Duodenal mucosa (tissue), 2 donors: ENCODE results near the gene SWI5.

Experiments used
- H3K27ac ChIP-seq: one replicate; pipeline ENCODE4 v1.7.0; 2013; ENCODE audit warnings: low read depth, low read length
- H3K27me3 ChIP-seq, 2 donors: one replicate each; pipeline ENCODE4 v1.7.0; 2013; ENCODE audit warnings: low read length in 2 of 2, control low read depth in 1 of 2; ENCODE audit not compliant: insufficient read depth in 2 of 2, control insufficient read depth in 1 of 2
- H3K36me3 ChIP-seq, 2 donors: one replicate each; pipeline ENCODE4 v1.7.0; 2013; ENCODE audit warnings: low read length in 2 of 2, control low read depth in 1 of 2; ENCODE audit not compliant: insufficient read depth in 2 of 2, control insufficient read depth in 1 of 2
- H3K4me1 ChIP-seq, 2 donors: one replicate each; pipeline ENCODE4 v1.7.0; 2013; ENCODE audit warnings: low read length in 2 of 2, control low read depth in 1 of 2; ENCODE audit not compliant: insufficient read depth in 2 of 2, control insufficient read depth in 1 of 2
- H3K4me3 ChIP-seq, 2 donors: one replicate each; pipeline ENCODE4 v1.7.0; 2013; ENCODE audit warnings: low read length in 2 of 2, low read depth in 1 of 2
- H3K9ac ChIP-seq, 2 donors: one replicate each; pipeline ENCODE4 v1.7.0; 2013; ENCODE audit warnings: low read length in 2 of 2, low read depth in 1 of 2
- H3K9me3 ChIP-seq, 2 donors: one replicate each; pipeline ENCODE4 v1.7.0; 2013; ENCODE audit warnings: low read length in 2 of 2, control low read depth in 1 of 2; ENCODE audit not compliant: control insufficient read depth in 1 of 2

Gene SWI5

DNA sequence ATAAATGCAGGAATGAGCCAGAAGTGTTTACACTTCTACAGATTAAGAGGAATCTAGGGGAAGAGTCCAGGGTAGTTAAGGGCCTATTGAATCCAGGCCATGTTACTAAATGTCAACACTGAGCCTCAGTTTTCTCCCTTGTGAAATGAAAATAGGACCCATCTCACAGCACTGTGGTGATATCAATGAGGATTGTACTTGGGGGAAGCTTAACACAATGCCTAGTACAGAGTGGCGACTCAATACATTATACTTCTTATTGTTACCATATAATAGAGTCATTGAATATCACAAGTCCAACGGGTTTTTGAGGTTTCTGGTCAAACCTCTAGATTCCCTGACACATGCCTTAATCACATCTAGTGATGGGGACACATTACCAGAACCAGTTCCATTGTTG, 41.6 kb downstream of the SWI5 start:
- no peaks in the 10 kb centered on the region for H3K9me3 ChIP-seq
- no peak overlapping the region for H3K4me3 ChIP-seq
- H3K27me3 ChIP-seq: no peaks in the 10 kb centered on the region
- no peak overlapping the region for H3K27ac ChIP-seq
- H3K4me1 ChIP-seq: peaks cover 3 to 7% of the 10 kb centered on the region in 2 donors
- peaks cover 31 to 46% of the 10 kb centered on the region in 2 donors for H3K36me3 ChIP-seq
- H3K9ac ChIP-seq: no peak overlapping the region

DNA sequence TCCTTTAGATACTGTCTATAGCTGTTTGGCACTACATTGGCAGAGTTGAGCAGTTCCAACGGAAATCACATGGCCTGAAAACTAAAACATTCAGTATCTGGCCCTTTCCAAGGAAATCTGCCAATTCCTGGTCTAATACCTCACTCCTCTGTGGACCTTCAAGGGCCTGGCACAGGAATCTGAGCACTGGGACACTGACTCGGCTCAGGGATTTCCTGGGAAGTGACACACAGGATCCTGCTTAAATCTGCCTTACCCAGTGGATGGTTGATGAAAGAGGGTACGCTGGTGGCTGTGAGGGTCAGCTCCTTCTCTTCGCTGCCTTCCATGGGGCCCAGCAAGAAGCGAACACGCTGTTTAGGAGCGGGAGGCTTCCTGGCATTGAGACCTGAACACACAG, 45.3 kb downstream of the SWI5 start:
- Histone ChIP-seq H3K4me1 (peaks cover 19 to 28% of the 10 kb centered on the region in 2 donors), H3K27ac (no peak overlapping the region), H3K4me3 (peak overlapping the region; percentile 98 to 99), H3K9me3 (no peaks in the 10 kb centered on the region), H3K9ac (peak overlapping the region in 1 of 2 donors; percentile 100), H3K27me3 (no peaks in the 10 kb centered on the region), H3K36me3 (peaks cover 30 to 40% of the 10 kb centered on the region in 2 donors)

DNA sequence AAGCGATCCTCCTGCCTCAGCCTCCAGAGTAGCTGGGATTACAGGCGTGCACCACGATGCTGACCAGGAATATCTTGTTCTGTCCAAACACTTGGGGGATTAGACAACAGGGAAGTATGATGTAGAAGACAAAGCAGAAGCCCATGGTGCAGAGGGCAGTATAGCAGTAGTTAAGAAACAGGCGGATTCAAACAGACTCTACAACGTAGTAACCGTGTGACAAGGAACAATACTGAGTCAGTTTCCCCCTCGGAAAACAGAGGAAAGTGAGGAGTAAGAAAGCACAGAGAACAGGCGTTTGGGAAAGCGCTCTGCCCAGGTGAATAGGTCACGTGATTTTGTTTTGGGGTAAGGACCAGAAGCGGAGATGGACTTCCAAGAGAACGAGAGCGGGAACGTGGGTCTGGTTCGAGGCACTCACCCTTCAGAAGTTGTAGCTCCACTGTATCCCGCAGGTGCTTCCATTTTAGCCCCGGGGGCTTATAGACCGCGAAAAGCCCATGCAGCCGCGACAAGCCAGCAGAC, 45.9 kb downstream of the SWI5 start:
- no peaks in the 10 kb centered on the region for H3K27me3 ChIP-seq
- no peaks in the 10 kb centered on the region for H3K9me3 ChIP-seq
- peak overlapping the region; percentile 68 to 100 for H3K9ac ChIP-seq
- H3K36me3 ChIP-seq: peaks cover 24 to 34% of the 10 kb centered on the region in 2 donors
- H3K4me3 ChIP-seq: peak overlapping the region; percentile 98 to 99
- H3K4me1 ChIP-seq: peaks cover 19 to 28% of the 10 kb centered on the region in 2 donors
- no peak overlapping the region for H3K27ac ChIP-seq

DNA sequence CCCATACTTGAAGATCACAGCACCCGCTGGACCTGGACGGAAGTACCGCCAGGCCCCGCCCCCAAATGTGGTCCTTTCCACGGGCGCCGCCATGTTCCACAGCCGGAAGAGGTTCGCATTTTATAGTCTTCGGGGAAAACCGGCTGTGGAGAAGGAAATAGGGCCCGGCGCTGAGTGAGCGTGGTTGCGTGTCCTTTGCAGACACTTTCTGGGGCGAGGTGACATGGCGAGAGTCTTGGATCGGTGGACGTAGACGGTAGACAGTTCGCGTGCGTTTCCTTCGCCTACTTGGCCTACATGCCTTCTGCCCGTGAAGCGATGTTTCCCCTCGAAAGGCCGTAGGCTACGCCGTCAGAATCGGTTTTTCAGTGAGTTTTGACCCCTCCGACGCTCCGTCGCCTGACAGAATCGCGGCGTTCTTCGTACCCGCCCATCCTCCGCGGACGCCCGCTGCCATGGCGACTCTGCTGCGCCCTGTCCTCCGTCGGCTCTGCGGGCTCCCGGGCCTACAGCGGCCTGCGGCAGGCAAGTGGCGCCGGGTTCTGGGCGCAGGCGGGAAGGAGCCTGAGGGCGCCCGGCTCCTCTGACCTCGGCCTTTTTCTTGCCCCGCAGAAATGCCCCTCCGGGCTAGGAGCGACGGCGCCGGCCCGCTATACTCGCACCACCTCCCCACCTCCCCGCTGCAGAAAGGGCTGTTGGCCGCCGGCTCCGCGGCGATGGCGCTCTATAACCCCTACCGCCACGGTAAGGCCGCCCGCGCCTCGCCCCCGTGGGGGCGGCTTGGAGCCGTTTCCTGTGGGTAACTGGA, 46.5 kb downstream of the SWI5 start, which contains the start of the genes COQ4 and TRUB2:
Gene COQ4 (plus strand): TSS at position 436 of the 808 bp plus-strand sequence. CDS start 20 bp downstream, at position 456.
Gene TRUB2 (minus strand): TSS at position 44 of the 808 bp plus-strand sequence. CDS start 39 bp downstream, at position 5.
- Histone ChIP-seq H3K27me3 (no peaks in the 10 kb centered on the region), H3K36me3 (peaks cover 21 to 31% of the 10 kb centered on the region in 2 donors), H3K9me3 (no peaks in the 10 kb centered on the region), H3K4me1 (peaks cover 20 to 32% of the 10 kb centered on the region in 2 donors), H3K27ac (peak within 1 kb of the TSS; percentile 96), H3K4me3 (peak within 1 kb of the TSS; percentile 98 to 99), H3K9ac (peak within 1 kb of the TSS; percentile 74 to 100)

DNA sequence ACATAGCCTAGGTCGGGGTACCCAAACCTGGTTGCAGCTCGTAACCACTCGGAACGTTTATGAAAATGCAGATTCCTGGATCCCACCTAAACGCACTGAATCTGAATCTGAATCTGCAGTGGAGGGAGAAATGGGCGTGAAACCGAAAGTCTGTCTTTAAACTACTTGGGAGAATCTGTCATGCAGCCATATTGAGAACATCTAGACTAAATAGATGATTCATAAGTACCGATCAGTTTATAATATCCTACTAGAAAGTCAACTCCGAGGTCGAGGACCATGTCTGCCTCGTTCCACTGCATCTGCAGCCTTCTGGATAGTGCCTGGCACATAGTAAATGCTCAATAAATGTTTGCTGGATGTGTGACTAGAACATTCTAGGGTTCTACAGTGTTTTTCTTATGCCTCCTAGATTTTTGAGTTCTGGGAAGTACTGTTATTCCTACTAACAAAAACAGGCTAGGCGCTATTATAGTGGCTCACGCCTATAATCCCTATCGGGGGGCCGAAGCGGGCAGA, 47.2 kb downstream of the SWI5 start:
- Histone ChIP-seq H3K36me3 (peaks cover 22 to 34% of the 10 kb centered on the region in 2 donors), H3K4me1 (peaks cover 27 to 38% of the 10 kb centered on the region in 2 donors), H3K27ac (no peak overlapping the region), H3K4me3 (peak overlapping the region; percentile 98 to 99), H3K9ac (peak overlapping the region; percentile 74 to 100), H3K27me3 (no peaks in the 10 kb centered on the region), H3K9me3 (no peaks in the 10 kb centered on the region)

DNA sequence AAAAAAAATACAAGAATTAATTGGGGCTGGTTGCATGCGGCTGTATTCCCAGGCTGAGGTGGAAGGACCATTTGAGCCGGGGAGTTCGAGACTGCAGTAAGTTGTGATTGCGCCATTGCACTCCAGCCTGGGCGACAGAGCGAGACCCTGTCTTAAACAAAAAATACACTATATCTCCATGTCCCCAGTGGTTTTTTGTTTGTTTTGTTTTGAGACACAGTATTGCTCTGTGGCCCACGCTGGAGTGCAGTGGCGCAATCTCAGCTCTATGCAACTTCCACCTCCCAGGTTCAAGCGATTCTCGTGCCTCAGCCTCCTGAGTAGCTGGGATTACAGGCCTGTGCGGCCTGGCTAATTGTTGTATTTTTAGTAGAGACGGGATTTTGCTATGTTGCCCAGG, 47.7 kb downstream of the SWI5 start:
- no peaks in the 10 kb centered on the region for H3K27me3 ChIP-seq
- no peak overlapping the region for H3K27ac ChIP-seq
- H3K9ac ChIP-seq: peak overlapping the region; percentile 74 to 100
- peaks cover 31 to 43% of the 10 kb centered on the region in 2 donors for H3K4me1 ChIP-seq
- peaks cover 22 to 31% of the 10 kb centered on the region in 2 donors for H3K36me3 ChIP-seq
- H3K4me3 ChIP-seq: peak overlapping the region; percentile 98 to 99
- H3K9me3 ChIP-seq: no peaks in the 10 kb centered on the region

DNA sequence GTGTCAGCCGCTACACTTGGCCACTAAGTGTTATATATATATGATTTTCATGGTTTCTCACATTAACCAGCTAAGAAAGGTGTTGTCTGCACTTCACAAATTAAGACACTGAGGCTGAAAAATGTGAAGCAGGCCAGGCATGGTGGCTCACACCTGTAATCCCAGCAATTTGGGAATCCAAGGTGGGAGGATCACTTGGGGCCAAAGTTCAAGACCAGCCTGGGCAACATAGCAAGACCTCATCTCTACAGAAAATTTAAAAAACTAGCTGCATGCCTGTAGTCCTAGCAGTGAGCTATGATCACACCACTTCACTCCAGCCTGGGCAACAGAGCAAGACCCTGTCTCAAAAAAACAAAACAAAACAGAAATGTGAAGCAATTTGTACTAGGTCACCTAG, 48.3 kb downstream of the SWI5 start:
- Histone ChIP-seq H3K9me3 (no peaks in the 10 kb centered on the region), H3K27ac (no peak overlapping the region), H3K27me3 (no peaks in the 10 kb centered on the region), H3K9ac (no peak overlapping the region), H3K4me3 (no peak overlapping the region), H3K4me1 (peaks cover 31 to 44% of the 10 kb centered on the region in 2 donors), H3K36me3 (peaks cover 22 to 29% of the 10 kb centered on the region in 2 donors)

DNA sequence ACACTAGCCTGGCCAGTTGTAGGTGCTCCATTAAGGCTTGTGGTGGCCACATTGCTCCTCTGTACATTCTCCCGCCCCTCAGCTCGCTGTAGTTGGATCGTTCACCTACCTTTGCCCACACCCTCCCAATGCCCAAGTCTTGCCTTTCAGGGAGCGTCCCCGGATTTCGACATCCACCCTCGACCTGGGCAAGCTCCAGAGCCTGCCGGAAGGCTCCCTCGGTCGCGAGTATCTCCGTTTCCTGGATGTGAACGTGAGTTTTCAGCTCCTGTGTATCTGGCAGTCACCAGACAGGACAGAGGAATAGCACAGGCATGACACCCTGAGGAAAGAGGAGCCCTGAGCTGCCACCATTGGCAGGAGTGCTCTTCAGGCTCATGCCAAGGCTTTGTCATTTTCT, 49.6 kb downstream of the SWI5 start:
- Histone ChIP-seq H3K36me3 (peaks cover 22 to 28% of the 10 kb centered on the region in 2 donors), H3K9me3 (no peaks in the 10 kb centered on the region), H3K27ac (no peak overlapping the region)

DNA sequence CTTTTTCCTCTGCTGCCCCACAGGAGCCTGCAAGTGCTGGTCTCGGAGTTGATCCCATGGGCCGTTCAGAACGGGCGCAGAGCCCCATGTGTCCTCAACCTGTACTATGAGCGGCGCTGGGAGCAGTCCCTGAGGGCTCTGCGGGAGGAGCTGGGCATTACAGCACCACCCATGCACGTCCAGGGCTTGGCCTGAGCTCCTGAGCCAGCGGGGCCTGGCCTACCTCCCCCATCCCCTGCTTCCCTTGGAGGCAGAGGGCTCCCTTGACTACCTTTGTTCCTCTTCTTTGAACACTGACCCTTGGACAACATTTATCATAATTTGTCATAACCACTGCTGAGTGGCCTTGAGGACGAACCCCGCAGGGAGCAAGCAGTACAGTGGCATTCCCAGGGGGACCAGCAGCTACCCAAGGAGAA, 57.4 kb downstream of the SWI5 start:
- no peak overlapping the region for H3K9ac ChIP-seq
- H3K36me3 ChIP-seq: peaks cover 0 to 23% of the 10 kb centered on the region in 2 donors
- H3K27ac ChIP-seq: no peak overlapping the region
- H3K27me3 ChIP-seq: no peaks in the 10 kb centered on the region
- H3K4me1 ChIP-seq: peaks cover 25 to 28% of the 10 kb centered on the region in 2 donors
- H3K4me3 ChIP-seq: no peak overlapping the region
- no peaks in the 10 kb centered on the region for H3K9me3 ChIP-seq

More for the DNA sequence above, 49.6 kb downstream of the SWI5 start:
- Histone ChIP-seq H3K4me1 (peaks cover 36 to 44% of the 10 kb centered on the region in 2 donors), H3K27me3 (no peaks in the 10 kb centered on the region), H3K4me3 (no peak overlapping the region), H3K9ac (no peak overlapping the region)

DNA sequence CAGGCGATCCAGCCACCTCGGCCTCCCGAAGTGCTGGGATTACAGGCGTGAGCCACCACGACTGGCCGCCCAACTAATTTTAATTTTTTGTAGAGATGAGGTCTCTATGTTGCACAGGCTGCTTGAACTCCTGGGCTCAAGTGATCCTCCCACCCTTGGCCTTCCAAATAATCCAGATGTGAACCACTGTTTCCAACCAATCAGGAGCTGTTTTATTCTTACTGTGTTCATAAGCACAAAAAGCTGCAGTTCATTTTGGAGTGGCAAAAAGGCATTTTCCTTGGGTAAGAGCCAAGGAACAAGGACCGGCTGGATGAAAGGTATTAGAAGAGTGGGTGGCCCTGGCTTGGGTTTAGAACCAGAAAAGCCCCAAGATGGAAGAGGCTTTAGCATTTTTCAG, 59.1 kb downstream of the SWI5 start:
- H3K4me3 ChIP-seq: no peak overlapping the region
- no peaks in the 10 kb centered on the region for H3K9me3 ChIP-seq
- H3K27me3 ChIP-seq: no peaks in the 10 kb centered on the region
- H3K27ac ChIP-seq: no peak overlapping the region
- H3K4me1 ChIP-seq: peaks cover 24 to 26% of the 10 kb centered on the region in 2 donors
- peaks cover 0 to 23% of the 10 kb centered on the region in 2 donors for H3K36me3 ChIP-seq
- H3K9ac ChIP-seq: no peak overlapping the region
